Stimulated activated CD4-positive, alpha-beta T cell treated with anti-CD3 and anti-CD28 coated beads, Interleukin-1b, Interleukin-23, amount 100 ng/mL, for 1 hour (primary cell): Measurements from ENCODE around the gene RPGRIP1L.
"Not testable (repeated sequence)": the region's sequence is repeated elsewhere in the genome, so short reads cannot be mapped to it uniquely, and the experiment has no call there.

Experiments
- DNase-seq, 2 donors: peaks; one replicate each; pipeline ENCODE4 v3.0.0-alpha.2; 2020; ENCODE audit warnings: low read depth in 2 of 2

Gene RPGRIP1L

DNA sequence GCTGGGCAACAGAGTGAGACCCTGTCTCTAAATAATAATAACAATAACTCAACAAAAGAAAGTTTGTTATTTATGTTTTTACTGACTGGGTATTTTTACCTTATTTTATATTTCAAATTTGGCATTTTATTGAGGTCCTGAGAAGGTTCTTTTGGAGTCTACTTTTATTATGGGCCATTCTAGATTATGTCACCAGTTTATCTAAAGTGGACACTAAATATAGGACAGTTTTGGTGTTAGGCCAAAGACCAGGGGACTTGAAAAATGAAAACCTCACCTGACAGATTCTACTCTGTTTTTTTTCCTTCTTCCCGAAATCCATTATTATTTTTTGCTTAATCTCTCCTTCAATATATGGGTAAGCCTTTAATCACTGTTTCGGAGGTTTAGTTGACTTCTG, 8.4 kb upstream of the RPGRIP1L start:
- DNase-seq: no peak

DNA sequence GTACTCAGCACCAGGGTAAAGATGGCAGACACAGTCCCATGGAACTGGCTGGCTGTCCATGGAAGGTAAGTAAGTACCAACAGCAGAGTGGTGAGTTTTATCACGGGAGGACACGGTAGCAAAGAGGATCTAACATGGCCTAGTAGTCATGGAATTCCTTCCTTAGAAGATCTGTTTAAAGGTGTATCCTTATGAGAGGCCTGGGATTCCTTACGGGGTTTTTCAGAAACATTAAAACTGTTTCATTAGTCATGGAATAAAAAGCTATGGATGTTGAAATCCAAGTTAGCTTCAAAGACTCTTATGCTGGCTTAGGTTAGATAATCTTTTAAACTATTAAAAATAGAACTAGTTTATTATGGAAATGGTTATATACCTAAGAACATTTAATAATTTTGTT, 7.7 kb upstream of the RPGRIP1L start:
- no peak for DNase-seq

DNA sequence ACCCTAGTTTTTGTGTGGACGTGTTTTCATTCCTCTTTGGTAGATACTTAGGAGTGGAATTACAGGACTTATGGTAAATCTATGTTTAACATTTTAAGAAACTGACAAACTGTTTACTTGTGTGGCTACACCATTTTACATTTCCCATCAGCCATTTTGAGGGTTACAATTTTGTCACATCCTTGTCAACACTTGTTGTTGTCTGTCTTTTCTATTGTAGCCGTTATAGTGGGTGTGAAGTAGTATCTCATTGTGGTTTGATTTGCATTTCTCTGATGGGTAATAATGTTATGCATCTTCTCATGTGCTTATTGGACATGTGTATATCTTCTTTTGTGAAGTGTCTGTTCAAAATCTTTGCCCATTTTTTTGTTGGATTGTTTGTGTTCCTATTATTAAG, 4.8 kb upstream of the RPGRIP1L start:
- no peak for DNase-seq

DNA sequence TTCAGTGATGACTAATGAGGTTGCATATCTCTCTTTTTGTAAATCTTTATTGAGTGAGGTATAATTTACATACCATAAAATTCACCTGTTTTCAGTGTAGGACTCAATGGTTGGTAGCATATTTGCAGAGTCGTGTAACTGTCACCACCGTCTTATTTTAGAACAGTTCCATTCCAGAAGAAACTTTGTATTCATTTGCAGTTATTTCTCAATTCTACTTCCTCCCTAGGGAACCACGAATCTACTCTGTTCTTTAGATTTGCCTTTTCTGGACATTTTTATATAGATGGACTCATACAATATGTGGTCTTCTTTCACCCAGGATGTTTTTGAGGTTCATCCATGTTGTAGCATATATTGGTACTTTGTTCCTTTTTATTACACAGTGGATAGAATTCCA, 4.0 kb upstream of the RPGRIP1L start:
- no peak for DNase-seq

DNA sequence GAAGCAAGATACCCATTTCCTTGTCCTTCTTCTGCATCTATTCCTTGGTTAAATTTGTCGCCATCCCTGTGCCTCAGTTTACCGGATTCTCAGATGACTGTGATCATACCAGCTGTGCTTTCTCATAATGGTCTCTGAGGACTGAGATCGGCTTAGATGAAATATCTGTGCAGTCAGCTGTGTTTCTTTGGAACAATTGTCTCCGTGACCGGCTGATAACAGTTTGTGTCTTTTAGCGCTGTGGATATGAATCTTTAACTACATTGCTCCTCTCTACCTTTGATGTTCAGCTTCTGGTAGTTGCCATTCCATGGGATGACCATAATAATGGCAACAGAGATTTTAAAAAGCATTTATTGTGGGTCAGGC, 770 bp upstream of the RPGRIP1L start:
- no peak for DNase-seq

DNA sequence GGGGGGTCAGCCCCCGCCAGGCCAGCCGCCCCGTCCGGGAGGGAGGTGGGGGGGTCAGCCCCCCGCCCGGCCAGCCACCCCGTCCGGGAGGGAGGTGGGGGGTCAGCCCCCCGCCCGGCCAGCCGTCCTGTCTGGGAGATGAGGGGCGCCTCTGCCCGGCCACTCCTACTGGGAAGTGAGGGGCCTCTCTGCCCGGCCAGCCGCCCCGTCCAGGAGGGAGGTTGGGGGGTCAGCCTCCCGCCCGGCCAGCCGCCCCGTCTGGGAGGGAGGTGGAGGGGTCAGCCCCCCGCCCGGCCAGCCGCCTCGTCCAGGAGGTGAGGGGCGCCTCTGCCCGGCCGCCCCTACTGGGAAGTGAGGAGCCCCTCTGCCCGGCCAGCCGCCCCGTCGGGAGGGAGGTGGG, 5.4 kb downstream of the RPGRIP1L start:
- DNase-seq: not testable (repeated sequence)

DNA sequence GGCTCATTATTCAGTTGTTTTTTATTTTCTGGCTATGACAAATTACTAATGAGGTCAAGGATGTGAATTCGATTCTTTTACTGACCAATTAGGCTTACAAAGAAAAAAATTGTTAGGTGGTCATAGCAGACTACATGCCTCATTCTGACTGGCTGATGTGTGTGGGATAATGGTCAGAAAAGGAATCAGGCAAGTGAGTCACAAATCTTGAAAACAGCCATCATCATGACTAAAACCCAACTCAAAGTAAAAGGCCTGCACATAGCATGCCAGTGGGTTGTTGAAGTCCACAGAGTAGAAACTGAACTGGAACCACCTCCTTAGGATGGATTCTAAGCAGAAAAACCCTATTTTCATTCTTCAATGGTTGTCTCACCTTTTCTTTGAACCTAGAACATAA, 8.6 kb downstream of the RPGRIP1L start:
- DNase-seq: no peak

DNA sequence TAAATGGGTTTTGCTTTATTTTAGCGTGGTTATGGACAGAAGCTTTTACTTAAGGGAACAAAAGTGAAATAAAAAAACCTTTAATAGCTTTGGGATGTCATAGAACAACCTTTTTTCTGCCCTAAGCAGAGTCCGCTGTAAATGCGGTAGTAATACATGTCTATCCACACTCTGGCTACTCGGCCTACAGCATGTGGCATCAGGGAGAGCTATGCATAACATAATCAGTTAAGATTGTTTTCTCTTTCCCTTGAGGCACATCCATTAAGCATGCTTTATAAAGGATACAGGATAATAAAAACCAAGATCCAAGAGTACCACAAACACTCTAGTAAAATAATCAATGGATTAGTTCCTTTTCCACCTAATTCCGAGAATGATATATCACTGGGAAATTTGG, 10.3 kb downstream of the RPGRIP1L start:
- DNase-seq: no peak

DNA sequence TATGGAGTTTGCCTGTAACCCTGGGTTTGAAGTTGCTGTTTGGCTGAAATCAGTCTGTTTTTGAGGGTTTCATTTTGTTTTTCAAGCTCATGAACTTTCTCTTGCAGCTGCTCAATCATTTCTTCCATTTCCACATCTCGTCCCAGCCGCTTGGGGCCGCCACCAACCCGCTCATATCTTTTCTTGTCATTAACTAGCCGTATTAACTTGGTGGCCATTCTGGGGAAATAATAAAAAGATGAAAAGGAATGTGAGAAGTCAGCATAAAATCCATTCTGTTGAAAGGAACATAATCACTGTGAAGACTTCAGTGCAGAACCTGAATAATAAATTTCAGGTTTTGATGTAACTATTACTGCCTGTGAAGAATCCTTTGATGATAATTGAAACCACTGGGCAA, 11.5 kb downstream of the RPGRIP1L start:
- DNase-seq: no peak

DNA sequence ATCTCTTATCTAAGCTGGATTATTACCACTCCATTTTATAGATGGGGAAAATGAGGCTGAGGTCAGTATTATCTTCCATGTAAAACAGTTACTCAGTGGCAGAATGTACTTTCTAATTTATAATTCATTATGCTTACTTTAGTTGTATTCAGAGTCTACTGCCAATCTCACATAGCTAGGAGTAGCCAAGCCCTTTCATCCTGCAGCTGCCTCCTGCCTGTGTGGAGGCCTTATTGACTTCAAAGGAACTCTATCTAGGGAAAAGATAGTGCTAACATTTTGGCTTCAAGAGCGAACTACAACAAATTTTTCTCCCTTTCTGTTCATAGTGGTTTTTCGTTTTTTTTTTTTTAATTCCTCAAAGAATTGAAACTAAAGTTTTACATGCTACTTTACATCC, 12.9 kb downstream of the RPGRIP1L start:
- DNase-seq: no peak

DNA sequence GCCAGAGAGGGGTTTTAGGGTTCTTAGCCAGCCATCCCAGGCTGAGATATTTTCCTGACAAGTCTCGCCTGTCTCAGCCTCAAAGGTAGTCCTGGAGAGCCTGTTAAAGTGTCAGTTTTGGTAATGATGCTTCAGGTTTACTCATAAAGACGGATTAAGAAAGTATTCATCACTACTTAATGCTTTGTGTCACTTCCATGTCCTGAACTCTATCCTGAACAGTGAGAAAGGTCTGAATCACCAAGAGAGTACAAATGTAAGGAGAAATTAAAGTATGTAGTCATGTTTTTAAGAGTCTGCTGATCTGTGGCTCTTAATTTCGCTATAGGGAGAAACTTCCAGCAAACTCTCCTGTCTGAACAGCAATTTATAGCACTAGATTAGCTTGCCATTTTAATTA, 14.0 kb downstream of the RPGRIP1L start:
- DNase-seq: no peak

DNA sequence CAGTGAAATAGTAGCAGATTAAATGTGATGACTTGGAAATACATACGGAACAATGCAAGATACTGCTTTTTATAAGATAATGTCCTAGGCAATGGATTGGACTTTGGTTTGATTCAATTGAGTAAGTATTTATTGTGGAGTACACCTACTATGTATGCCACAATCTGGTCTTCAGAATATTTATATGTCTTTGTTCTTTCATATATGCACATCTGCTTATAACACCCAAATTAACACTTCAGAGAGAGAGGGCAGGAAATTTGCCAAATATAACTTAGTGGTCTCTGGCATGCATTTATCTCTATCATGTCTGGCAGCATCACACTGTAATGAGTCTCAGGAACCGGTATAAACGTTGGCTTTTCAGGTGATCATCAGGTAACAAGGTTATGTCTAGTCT, 16.9 kb downstream of the RPGRIP1L start:
- no peak for DNase-seq

DNA sequence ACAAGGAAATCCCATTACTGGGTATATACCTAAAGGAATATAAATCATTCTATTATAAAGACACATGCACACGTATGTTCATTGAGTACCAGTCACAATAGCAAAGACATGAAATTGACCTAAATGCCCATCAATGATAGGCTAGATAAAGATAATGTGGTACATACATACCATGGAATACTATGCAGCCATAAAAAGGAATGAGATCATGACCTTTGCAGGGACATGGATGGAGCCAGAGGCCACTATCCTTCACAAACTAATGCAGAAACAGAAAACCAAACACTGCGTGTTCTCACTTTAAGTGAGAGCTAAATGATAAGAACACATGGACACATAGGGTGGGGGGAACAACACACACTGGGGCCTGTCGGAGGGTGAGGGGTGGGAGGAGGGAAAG, 18.3 kb downstream of the RPGRIP1L start:
- DNase-seq: not testable (repeated sequence)

DNA sequence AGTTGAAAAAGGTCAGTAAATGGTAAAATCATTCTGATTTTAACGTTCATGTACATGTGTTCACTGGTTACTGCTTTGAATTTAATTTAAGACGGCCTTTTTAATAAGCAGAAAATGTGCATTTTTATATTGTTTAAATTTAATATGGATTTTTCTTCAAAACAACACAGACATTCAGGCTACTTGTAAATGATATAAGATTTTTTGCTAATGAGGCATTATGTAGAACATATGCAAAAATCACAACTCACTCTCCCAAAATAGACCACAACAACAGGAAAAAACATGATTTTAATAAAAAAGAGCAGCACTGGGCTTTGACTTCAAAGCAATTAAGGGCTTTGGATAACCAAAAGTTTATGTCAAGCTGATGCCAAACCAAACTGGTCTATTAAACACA, 22.3 kb downstream of the RPGRIP1L start:
- no peak for DNase-seq

DNA sequence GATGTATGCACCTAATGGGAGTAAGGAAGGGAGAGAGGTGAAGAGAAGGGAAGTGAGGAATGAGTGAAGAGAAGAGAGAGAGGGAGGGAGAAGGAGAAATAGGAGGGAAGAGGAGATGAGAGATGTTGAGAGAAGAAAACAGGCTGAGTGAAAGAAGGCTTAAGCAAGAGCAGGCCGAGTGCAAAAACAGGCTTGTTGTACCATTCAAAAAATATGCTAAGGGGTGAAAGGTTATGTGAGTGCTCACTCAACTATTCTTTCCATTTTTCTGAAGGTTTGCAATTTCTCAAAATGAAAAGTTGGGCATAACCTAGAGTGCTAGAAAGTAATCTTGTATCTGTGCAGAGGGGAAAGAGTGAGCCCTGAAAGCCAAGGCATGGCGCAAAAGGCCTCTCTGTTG, 22.9 kb downstream of the RPGRIP1L start:
- no peak for DNase-seq

DNA sequence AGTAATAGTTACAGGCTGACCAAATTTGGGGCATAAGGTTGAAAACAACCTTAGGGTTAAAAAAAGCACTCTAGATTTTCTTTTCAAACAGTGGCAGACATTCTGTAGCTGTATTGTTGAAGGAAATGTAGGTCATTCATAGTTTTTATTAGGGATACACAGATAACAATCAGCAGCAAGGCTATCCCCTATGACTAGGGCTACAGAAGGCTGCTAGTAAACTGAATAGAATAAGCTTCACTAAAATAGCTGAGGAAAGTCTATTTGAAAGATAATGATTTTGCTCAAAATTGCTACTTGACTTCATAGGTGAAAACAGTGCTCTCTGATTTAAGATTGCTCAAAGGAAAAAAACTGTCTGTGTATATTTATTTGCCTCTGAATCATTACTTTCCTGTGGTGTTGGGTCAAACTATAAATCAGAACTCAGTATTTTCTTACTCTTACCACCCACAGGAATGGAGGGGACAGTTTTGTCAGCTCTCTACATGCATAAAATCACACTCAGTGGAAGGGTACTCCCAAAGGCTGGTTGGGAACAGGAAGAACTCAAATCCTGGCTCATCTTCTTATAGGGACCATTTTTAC, 24.8 kb downstream of the RPGRIP1L start:
- DNase-seq: no peak

DNA sequence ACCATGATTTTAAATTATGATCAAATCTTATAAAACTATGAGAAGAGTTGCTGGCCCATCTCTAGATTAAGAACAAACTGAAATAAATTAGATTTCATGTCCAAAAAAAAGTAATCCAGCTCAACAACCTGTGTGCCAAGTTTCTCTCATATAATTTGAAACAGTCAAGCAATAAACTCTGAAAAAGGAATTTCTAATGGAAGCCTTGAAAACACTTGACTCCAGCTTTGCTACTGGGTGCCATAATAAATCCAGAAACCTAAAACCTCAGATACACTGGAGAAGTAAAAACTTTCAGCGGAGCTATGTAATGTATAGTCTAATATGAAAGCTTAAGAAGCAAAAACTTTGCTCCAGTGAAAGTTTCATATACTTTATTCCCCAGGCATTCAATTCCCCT, 25.5 kb downstream of the RPGRIP1L start:
- DNase-seq: no peak

DNA sequence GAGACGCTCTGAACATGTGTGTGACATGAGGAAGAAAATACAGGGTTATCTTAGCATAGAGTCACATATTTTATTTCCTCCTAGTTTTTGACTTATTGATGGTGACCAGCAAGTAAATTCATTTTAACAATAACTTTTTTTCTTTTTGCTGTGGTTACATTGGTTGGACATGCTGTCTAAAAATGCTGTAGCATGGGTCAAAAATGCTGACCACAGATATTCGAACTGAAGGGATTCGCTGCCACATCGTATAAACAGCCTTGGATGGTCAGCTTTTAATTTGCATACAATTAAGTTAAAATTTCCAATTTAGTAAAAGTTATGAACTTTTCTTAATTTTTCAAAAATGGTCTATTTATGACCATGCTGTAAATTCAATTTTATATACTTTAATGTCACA, 30.5 kb downstream of the RPGRIP1L start:
- no peak for DNase-seq

DNA sequence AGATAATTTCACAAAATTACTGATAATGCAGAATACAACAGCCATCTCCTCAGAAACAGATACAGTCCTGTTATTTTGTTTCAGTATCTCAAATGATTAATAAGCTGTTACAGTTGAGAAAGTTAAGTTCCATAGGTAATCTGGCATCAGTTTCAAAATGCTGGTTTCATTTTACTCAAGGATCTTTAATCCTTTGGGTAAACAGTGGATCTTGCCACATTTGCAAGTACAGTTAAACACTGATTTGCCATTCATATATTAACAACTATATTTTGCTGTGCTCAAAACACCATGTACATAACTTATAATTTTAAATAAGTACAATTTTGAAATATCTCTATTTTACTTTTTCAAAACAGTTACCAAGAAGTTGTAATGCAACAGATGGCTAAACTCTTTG, 31.2 kb downstream of the RPGRIP1L start:
- no peak for DNase-seq

DNA sequence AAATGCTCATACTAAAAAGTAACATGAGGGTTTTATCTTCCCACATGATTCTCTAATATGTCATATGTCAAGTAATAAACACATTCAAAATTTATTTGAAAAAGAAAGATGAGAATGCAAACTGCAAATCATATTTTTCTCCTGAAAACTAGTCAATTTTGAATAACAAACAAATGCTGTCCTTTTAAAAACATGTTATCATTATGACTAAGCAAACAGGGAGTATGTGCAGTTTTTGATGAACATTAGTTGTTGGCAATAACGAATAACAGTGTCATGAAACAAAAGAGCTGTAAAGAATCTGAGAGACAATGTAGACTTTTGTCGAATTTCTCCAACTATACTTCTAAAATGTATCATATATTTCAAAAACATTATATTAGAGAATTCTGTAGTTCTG, 34.8 kb downstream of the RPGRIP1L start:
- DNase-seq: no peak

DNA sequence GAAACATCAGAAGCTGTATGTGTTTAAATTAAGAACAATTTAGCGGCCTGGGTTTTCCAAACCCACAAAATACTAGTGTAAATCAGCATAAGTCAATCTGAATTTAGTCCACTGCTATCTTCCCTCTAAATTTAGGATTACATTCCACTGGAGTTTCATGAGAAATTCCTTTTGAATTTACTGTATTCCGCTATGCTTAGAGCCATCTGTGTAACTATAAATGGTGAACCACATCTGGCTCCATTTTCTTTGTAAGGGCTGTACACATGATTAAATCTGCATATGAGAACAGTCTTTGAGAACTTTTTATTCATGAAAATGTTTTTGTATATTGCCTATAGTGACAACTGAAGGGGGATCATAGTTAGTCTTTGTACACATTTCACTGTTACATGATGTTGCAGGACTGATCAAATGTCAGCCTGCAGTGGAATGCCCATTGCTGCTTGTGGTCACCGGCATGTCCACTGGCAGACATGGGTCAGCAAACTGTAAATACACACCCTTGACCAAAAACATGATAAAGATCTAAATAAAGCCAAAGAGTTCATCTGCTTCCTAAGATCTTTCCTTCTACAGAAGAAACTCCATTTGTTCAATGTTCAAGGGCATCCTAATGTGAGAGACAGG, 36.8 kb downstream of the RPGRIP1L start:
- no peak for DNase-seq

DNA sequence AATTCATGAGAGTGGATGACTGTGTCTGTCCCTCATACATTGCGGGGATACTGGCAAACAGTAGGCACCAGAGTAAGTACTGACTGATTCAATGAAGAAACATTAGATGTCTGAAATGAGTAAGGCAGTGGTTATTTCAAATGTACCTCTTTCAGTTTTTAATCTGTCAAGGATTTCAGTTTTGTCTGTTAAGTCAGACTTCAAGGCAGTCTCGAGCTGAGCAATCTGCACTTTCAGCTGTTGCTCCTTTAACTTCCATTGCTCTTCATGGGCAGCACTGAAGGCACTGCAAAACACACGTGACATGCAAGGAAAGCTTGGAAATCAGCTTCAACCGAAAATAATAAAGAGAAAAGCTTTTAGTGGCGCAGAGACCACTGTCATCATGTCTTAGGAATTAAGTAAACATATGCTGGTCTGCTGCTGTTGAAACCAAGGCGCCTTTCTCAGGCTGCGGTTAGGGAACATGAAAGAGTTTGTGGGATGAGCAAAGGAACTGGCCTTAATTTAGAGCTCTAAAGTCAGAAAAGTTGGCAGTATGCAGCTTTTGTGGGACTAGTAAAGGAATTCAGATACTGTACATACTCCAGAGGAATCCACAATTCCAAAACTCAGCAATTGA, 38.8 kb downstream of the RPGRIP1L start:
- DNase-seq: no peak

DNA sequence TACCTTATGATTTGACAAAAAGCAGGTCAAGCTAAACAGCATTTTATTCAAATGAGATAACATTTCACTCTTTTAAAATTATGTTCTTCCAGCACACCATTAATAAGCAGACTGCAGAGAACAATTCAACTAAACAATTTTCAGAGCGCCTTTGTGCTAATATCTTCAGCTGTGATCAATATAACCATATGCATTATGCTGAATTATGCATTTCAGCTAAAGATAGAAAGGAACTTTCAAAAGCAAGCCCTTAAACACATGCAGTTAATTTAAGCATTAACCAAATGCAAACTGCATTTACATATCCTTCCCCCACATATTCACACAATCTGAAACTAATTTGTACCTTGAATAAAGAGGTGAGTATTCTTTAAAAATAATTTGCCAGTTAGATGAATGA, 41.6 kb downstream of the RPGRIP1L start:
- DNase-seq: no peak

DNA sequence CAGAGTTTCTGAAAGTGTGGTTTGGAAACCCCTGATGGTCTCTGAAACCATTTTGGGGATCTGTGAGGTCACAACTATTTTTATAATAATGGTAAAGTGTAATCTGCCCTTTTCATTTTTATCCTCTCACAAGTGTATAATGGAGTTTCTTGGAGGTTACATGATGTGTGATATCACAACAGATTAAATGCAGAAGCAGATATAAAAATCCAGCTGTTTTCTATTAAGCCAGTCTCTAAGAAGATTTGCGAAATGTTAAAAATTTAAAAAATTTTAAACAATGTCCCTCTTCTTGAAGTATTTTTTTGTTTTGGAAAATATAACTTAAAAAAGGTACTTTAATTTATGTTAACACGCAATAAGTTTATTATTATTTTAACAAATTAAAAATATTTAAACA, 48.7 kb downstream of the RPGRIP1L start:
- DNase-seq: no peak
